ENCODE data around the gene HIVEP3. TPM values are rescaled to one million over a fixed set of nuclear protein-coding genes. Genes with fewer than 3 reads are reported as not detected.

HIVEP3 gene
- total and polyA plus RNA-seq, 2 experiments from 2014 or later = 0.57 to 5.9 TPM

- Histone ChIP-seq H3K9me2 (replicated peaks; ENCODE audit: insufficient read depth) (no peaks in the 10 kb centered on the region), H3K4me3 (no peak overlapping the region), H3K27ac (no peak overlapping the region), H3K27me3 (no peaks in the 10 kb centered on the region), H4K20me1 (ENCODE audit: insufficient read depth, poor library complexity, severe bottlenecking) (no peaks in the 10 kb centered on the region), H3K4me1 (ENCODE audit: insufficient read depth) (peaks cover 44% of the 10 kb centered on the region), H3K4me2 (no peak overlapping the region), H3K9me3 (ENCODE audit: low read depth) (no peaks in the 10 kb centered on the region), H2AFZ (no peak overlapping the region), H3K79me2 (no peaks in the 10 kb centered on the region), H3K36me3 (replicated peaks; ENCODE audit: insufficient read depth, low read depth) (no peaks in the 10 kb centered on the region)
- no peak for DNase-seq (ENCODE audit: low spot score)
- TF ChIP-seq EZH2phosphoT487 (IDR thresholded peaks at IDR 0.05; ENCODE audit: low read depth, severe bottlenecking, unreplicated experiment) (no peak), CTCF (IDR thresholded peaks at IDR 0.05; ENCODE audit: poor library complexity) (peak; percentile 53), EZH2 (IDR thresholded peaks at IDR 0.05; ENCODE audit: borderline replicate concordance) (no peak)
- 75% methylated on average over 7 of the region's 7 CpGs for WGBS (ENCODE audit: low lambda C conversion rate, missing lambda C conversion rate)
These were observed 426.3 kb downstream of the HIVEP3 start for GRCh38 chr1:41492341-41492848.

GRCh38 chr1:41490911-41491310, 427.8 kb downstream of the HIVEP3 start:
- TF ChIP-seq EZH2 (IDR thresholded peaks at IDR 0.05; ENCODE audit: borderline replicate concordance) (no peak), EZH2phosphoT487 (IDR thresholded peaks at IDR 0.05; ENCODE audit: low read depth, severe bottlenecking, unreplicated experiment) (no peak), CTCF (IDR thresholded peaks at IDR 0.05; ENCODE audit: poor library complexity) (no peak)
- no peak for DNase-seq (ENCODE audit: low spot score)
- peaks cover 47% of the 10 kb centered on the region for H3K4me1 ChIP-seq (ENCODE audit: insufficient read depth)
- H3K79me2 ChIP-seq = no peaks in the 10 kb centered on the region
- H3K9me2 ChIP-seq (replicated peaks; ENCODE audit: insufficient read depth) = no peaks in the 10 kb centered on the region
- H3K36me3 ChIP-seq (replicated peaks; ENCODE audit: insufficient read depth, low read depth) = no peaks in the 10 kb centered on the region
- no peak overlapping the region for H2AFZ ChIP-seq
- H3K4me3 ChIP-seq = no peak overlapping the region
- no peak overlapping the region for H3K4me2 ChIP-seq
- no peaks in the 10 kb centered on the region for H3K9me3 ChIP-seq (ENCODE audit: low read depth)
- H3K27me3 ChIP-seq = no peaks in the 10 kb centered on the region
- no peak overlapping the region for H3K27ac ChIP-seq
- WGBS (ENCODE audit: low lambda C conversion rate, missing lambda C conversion rate) = 86% methylated on average over 2 of the region's 2 CpGs
- no peaks in the 10 kb centered on the region for H4K20me1 ChIP-seq (ENCODE audit: insufficient read depth, poor library complexity, severe bottlenecking)

- peaks cover 51% of the 10 kb centered on the region for H3K4me1 ChIP-seq (ENCODE audit: insufficient read depth)
- H3K9me2 ChIP-seq (replicated peaks; ENCODE audit: insufficient read depth) = no peaks in the 10 kb centered on the region
- H3K27ac ChIP-seq = no peak overlapping the region
- no peak overlapping the region for H2AFZ ChIP-seq
- TF ChIP-seq EZH2 (IDR thresholded peaks at IDR 0.05; ENCODE audit: borderline replicate concordance) (no peak), EZH2phosphoT487 (IDR thresholded peaks at IDR 0.05; ENCODE audit: low read depth, severe bottlenecking, unreplicated experiment) (no peak), CTCF (IDR thresholded peaks at IDR 0.05; ENCODE audit: poor library complexity) (no peak)
- H3K79me2 ChIP-seq = no peaks in the 10 kb centered on the region
- no peak overlapping the region for H3K4me3 ChIP-seq
- no peaks in the 10 kb centered on the region for H3K27me3 ChIP-seq
- no peaks in the 10 kb centered on the region for H3K9me3 ChIP-seq (ENCODE audit: low read depth)
- WGBS (ENCODE audit: low lambda C conversion rate, missing lambda C conversion rate) = 98% methylated on average over 5 of the region's 5 CpGs
- no peak for DNase-seq (ENCODE audit: low spot score)
- no peaks in the 10 kb centered on the region for H4K20me1 ChIP-seq (ENCODE audit: insufficient read depth, poor library complexity, severe bottlenecking)
- H3K4me2 ChIP-seq = no peak overlapping the region
- H3K36me3 ChIP-seq (replicated peaks; ENCODE audit: insufficient read depth, low read depth) = no peaks in the 10 kb centered on the region
These were observed 429.2 kb downstream of the HIVEP3 start for GRCh38 chr1:41489561-41489960.
